NCI-H146 treated with DMSO at 0.1 percent for 48 hours (cell line): ENCODE measurements around the gene CDK16.
A peak's percentile ranks its signal among the peaks of the same experiment; 100 is the strongest.

Source experiments
- DNase-seq: peaks from one replicate; lab custom pipeline; 2025; ENCODE audit not compliant: unreplicated experiment; lab: John Stamatoyannopoulos, UW

Gene CDK16

DNA sequence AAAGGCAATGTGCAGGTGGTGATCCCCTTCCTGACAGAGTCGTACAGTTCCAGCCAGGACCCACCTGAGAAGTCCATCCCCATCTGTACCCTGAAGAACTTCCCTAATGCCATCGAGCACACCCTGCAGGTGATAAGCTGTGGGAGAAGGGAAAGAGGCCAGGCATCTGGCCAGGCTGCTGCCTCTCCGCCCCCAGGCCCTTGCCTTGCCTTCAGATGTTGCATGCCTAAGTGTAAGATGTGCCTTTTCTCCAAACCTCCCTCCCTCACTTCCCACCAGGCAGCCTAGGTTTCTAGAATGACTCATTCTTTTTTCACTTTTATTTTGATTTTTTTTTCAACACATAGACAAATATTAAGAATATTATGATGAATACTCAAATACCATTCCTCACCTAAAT is 12.2 kb upstream of the CDK16 start:
- DNase-seq = no peak

DNA sequence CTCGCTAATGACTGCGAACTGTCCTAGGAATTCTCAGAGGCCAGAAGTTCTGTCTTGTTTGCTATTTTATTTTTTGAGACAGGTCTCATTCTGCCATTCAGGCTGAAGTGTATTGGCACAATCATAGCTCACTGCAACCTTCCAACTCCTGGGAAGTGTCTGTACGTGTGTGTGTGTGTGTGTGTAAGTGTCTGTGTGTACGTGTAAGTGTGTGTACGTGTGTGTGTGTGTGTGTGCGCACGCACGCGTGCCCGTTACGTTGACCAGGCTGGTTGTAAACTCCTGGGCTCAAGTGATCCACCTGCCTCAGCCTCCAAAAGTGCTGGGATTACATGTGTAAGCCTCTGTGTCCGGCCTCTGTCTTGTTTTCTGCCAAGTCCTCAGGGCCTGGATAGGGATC is 10.4 kb upstream of the CDK16 start:
- DNase-seq = no peak

DNA sequence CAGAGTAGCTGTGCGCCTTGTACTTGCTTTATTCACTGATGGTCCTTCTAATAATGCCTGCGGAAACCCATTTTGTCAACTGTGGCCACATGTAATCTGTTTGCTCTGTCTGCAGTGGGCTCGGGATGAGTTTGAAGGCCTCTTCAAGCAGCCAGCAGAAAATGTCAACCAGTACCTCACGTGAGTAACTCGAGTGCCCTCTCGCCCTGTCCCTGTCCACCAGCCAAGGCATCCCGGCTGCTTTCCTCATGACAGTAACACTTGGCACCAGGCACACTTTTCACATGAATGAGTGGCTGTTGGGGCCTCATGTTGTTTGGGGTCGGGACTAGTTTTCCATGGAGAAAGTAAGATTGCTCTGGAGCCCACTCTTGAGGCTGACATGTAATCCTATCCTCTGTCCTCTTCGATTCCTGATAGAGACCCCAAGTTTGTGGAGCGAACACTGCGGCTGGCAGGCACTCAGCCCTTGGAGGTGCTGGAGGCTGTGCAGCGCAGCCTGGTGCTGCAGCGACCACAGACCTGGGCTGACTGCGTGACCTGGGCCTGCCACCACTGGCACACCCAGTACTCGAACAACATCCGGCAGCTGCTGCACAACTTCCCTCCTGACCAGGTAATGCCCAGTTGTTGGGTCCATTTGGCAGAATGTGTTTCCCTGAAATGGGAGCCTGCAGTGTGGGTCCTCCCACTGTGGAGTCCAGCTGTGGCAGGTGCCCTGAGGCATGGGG is 8.8 kb upstream of the CDK16 start:
- no peak for DNase-seq

DNA sequence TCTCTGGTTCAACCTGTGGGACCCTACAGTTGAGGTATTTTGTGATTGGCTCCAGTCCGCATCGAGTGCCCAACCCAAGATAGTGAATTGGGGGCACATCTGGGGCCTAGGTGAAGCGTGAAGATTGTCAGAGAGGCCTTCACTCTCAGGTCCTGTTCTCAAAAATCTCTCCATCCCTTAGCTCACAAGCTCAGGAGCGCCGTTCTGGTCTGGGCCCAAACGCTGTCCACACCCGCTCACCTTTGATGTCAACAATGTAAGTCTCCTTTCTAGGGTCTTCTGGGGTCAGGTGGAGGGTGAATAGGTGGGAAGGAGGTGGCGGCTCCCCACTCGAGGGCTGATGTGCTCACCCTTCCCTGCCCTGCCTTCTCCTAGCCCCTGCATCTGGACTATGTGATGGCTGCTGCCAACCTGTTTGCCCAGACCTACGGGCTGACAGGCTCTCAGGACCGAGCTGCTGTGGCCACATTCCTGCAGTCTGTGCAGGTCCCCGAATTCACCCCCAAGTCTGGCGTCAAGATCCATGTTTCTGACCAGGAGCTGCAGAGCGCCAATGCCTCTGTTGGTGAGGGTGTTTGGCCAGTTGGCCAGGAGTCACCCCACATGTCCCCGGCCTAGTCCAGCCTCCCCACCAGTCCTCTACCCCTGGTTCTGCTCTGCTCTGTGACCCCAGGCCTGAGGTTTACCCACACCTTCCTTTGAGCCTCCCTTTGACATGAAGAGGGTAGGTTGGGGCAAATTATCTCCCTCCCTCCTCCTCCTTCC is 7.6 kb upstream of the CDK16 start:
- no peak for DNase-seq

DNA sequence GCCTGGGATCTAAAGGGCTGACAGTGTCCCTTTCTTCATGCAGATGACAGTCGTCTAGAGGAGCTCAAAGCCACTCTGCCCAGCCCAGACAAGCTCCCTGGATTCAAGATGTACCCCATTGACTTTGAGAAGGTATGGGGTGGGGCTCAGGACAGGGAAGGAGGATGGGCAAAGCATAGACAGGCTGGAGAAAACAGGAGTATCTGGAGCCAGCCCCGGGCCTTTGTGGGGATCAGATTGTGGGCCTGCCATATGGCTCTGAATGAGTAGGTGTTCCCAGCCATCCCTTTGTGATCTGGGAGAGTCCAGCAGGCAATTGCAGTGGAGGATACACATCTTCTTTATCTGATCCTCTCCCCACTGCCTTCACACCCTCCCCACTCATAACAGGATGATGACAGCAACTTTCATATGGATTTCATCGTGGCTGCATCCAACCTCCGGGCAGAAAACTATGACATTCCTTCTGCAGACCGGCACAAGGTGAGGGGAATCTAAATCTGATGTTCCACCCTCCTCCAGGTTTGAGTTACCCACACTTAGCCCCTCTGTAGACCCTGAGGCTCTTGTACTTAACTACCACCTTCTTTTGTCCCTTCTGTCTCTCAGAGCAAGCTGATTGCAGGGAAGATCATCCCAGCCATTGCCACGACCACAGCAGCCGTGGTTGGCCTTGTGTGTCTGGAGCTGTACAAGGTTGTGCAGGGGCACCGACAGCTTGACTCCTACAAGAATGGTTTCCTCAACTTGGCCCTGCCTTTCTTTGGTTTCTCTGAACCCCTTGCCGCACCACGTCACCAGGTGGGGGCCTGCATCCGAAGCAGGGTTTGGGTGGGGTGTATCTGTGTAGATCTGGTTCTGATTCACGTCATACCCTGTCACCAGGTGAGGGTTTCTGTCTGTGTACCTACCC is 5.8 kb upstream of the CDK16 start:
- DNase-seq = no peak

DNA sequence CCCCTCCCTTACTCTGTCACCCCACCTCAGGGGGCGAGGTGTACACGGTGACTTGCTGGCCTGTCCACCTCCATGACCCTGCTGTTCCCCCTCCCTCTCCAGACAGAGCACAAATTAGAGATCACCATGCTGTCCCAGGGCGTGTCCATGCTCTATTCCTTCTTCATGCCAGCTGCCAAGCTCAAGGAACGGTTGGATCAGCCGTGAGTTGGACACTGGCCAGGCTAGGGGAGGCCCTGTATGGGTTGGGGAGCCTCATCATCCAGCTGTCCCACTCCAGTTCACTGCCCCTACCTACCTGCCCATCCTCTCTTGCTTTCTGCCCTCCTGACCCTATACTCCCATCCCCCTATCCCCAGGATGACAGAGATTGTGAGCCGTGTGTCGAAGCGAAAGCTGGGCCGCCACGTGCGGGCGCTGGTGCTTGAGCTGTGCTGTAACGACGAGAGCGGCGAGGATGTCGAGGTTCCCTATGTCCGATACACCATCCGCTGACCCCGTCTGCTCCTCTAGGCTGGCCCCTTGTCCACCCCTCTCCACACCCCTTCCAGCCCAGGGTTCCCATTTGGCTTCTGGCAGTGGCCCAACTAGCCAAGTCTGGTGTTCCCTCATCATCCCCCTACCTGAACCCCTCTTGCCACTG is 3.9 kb upstream of the CDK16 start:
- DNase-seq = no peak

DNA sequence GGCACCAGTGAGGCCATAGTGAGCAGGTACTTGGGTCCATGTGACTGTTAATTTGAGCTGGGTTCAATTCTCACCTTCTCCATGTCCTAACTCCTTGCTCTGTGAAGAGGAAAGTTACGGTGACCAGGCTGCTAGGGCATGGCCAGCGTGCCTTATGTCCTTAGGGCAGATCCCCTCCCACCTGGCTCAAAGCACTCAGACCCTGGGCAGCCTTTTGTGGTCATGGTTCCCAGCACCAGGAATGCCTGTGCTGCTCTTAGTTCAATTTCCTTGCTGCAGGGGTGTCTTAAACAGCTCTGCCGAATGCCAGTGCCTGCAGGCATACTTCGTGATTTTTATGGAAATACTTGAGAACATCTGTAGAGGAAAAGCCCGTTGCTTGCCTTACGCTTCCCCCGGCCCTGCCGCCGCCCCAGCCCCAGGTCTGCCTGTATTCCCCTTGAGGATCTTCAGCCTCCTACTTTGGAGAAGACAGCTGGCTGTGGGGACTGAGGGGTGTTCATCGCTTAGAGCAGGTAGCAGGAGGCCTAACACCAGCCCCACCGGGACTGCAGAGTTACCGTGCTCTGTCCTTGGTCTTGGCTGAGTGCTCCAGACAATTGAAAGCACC is 3.1 kb upstream of the CDK16 start:
- DNase-seq = no peak

DNA sequence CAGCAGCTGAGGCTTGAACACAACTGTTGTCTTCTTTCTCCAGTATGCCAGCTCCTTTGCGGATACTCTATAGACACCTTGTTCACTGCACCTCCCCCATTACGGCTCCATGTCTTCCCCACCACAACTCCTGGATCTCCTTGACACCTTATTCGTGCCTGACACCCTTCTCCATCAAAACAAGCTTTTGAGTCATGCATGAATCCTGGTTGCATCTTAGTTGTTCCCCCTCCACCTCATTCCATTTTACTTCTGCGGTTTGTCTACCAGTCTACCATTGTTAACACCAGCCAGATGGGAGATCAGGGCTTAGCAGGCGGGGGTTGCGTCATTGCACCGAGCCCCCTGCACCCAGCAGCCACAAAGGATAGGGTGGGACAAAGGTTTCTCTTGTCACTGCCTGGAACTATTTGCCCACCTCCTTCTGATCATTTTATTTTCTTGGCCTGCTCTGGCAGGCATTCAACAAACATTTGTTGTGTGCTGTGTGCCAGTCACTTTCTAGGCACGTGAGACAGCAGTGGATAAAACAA is 2.0 kb upstream of the CDK16 start:
- no peak for DNase-seq

DNA sequence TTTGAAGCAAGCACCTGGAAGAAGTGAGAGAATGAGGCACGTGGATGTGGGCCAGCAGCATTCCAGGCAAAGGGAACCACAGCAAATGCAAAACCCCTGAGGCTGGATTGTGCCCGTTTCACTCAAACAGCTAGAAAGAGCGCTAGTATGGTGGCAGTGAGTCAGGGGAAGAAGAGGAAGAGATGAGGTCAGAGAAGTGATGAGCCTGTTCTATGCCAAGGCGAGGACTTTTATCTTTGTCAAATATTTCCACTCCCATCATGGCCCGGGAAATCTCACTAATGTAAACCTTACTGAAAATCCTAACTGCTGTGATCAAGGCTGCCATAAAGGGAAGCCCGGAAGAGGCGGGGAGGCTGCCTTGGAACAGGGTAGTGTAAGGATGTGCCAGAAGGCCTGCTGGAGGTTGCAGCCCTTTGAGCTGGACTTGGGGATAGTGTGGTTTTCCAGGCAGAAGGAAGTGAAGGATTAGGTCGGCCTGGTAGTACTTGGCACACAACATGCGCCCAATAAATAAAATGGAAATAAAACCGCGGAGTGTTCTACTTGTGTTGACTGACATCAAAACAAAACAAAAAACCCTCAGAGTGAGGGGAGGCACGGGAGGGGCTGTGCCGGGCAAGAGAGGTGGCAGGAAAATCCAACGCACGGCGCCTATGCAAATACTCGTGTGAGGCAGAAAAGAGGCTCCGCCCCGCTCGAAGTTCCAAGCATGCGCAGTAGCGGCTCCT is 1.2 kb upstream of the CDK16 start:
- peak; percentile 16 for DNase-seq

DNA sequence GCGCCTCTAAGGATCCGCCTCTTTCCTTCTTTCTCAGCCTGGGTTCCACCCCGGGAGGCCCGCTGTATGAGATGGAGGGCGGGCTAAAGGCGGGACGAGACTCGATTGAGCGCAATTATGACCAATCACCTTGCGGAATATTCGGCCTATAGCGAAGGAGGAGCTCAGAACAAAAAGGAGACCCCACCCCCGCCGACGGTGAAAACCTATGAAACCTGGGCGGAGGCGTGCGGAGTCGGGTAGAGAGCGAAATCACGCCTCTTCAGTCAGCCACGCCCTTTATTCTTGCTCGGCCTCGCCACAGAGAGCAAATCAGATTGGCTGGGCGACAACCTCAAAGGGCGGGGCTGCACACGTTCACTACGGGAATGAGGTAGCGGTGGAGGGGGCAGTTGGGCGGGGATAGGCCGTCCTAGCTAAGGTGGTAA is 615 bp upstream of the CDK16 start:
- peak; percentile 97 for DNase-seq

DNA sequence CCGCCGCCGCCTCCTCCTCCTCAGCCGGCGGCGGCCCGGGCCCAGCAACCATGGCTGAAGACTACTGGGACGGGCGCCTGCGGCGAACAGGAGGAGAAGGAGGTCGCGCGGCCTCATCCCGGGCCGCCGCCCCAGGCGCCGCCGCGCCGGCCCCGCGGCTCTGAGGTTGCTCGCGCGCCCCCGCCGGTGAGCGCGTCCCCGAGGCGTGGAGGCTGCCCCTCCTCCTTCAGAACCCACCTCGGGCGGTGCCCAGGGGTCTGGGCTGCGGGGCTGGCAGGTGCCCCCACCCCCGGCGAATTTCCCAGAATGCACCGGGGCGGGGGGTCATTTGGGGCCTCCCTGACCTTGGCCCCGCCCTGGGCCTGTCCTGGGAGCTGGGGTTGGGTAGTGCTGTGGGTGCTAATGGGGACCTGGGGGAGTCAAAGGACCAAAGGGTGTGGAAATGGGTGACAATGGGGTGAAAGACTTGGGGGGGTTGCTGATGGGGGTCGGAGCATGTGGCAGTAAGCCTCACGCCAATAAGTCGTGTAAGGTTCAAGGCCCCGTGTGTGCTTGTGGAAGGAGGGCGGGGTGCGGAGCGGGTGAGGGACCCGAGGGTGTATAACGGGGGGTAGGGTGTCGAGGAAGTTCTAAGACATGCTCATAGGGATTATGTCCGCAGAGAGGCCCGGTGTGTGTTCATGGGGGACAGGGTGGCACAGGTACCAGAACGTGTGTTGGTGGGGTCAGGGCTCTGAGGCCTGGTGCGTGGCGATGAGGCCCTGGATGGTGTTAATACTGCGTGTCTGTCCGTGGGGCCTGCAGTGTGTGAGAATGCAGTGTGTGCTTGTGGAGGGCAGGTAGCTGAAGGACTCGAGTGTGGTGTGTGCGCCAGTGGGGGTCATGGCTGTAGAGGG is 687 bp downstream of the CDK16 start:
- DNase-seq = no peak

DNA sequence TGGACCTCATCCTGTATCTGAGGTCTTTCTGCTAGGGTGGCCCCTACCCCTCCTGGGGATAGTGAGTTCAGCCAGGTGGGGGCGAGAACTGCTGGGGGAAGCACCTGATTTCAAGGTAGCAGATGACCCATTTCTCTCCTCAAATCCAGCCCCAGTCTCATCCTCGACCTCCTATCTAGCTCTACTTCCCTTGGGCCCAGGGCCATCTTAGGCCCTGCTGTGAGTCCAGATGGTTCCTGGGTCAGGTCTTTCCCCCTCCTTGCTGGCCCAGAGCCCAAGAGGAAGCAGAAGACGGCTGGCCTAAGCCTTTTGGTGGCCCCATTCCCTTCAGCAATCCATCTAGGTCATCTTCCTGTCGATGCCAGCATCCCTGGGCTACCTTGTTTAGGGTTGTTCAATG is 3.3 kb downstream of the CDK16 start:
- no peak for DNase-seq

DNA sequence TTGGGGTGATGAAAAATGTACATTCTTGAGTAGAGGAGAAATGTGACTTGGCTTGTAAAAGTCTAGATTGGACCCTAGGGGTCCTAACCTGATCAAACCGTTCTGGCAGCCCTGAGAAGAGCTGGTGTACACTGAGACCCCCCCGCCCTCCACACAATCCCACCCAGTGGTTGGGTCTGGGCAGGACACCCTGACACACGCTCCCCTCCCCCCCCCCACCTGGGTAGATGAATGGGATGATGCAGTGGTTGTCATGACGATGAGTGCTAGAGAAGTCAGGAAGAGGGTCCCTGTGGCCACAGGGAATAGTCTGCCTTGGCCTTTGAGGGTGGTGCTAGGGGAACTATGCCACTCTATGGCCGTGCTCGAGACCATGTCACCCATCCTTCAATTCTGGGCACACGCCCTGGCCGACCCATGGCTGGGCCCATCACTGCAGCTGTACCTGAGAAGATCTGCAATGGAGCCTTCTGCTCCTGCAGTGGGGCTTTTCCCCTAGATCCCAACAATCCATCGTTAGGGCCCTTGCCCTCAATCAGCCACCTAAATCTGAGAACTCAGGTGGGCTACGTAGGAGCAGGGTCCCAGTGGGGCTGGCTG is 4.4 kb downstream of the CDK16 start:
- no peak for DNase-seq

DNA sequence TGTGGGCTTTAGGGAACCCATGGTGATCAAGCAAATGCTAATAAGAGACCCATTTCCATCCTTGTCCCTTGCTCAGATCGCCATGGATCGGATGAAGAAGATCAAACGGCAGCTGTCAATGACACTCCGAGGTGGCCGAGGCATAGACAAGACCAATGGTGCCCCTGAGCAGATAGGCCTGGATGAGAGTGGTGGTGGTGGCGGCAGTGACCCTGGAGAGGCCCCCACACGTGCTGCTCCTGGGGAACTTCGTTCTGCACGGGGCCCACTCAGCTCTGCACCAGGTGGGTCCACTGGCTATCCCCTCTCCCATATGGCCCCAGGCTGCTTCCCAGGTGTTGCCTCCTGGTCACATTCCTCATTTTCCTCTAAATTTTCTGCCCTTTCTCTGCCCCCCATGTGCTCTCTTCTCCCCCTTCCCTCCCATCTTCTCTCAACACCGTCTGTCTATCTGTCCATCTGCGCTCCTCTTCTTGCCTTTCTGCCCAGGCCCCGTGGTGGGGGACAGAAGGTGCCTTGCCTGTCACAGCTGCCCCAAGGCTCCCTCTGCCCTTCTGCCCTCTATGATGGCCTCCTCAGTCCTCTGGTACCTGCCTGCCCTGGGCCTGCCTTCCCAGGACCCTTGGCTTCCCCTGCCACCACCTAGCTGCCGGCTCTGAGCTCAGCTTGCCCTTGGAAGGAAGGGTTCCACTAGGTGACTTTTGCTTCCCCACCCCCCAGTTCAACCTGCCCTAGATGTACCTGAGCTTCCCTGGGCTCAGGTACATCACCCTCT is 5.2 kb downstream of the CDK16 start:
- DNase-seq = no peak

DNA sequence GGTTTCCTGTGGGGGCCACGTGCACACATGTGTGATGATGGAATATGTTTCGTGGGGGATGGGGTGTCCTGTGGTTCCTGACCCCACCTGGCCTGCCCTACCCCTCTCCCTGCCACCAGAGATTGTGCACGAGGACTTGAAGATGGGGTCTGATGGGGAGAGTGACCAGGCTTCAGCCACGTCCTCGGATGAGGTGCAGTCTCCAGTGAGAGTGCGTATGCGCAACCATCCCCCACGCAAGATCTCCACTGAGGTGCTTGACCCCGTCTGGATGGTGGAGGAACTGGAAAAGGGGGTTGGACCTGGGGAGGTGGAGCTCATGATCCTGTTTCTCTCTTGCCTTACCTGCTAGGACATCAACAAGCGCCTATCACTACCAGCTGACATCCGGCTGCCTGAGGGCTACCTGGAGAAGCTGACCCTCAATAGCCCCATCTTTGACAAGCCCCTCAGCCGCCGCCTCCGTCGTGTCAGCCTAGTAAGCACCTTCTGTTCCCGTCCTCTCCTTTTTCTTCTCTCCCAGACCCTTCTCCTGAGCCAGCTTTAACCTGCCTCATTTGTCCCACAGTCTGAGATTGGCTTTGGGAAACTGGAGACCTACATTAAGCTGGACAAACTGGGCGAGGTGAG is 5.9 kb downstream of the CDK16 start:
- DNase-seq = no peak

DNA sequence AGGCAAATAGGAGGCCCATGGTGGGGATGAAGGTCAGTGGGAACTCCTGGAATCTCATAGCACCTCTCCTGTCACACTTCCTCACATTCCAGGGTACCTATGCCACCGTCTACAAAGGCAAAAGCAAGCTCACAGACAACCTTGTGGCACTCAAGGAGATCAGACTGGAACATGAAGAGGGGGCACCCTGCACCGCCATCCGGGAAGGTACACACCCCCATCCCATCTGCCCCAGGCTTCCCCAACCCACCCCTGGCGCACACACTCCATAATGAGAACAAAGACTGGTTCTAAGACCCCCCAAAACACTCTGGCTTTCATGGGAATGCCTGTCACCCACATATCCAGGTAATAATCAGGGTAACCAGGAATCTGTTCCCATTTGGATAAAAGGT is 6.4 kb downstream of the CDK16 start:
- no peak for DNase-seq

DNA sequence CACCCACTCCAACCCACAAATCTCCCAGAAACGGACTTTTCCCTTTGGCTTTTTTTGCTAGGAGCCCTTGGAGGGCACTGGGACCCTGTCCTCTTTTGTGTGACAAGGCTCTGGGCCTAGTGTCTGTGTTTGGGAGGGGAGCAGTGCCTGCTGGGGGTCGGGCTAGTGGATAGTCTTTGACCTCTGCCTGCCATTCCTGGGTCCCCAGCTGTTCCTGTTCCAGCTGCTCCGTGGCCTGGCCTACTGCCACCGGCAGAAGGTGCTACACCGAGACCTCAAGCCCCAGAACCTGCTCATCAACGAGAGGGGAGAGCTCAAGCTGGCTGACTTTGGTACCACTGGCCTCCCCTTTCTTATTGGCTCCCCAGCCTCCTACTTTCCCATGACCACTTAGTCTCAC is 7.6 kb downstream of the CDK16 start:
- no peak for DNase-seq
